Endothelial cell of umbilical vein (primary cell): ENCODE measurements around the gene EP300. TPM values are rescaled to one million over a fixed set of nuclear protein-coding genes. Genes with fewer than 3 reads are reported as not detected.

ENCODE experiments used
- BruUV-seq: library from RNA; stranded (reverse); fragments of 400-500 nt; replicated peaks from 2 replicates; lab custom pipeline; 2021; lab: Mats Ljungman, UMichigan
- CTCF ChIA-PET: fragments of 300-600, 350-600 bp; sonication (Branson Sonifier 250); formaldehyde crosslinking; loops from one replicate; lab custom pipeline; 2021; ENCODE audit warnings: antibody characterized with exemption, inconsistent platforms; lab: Charles Lee
- POLR2A ChIA-PET: fragments of 300-600, 350-600 bp; sonication (Branson Sonifier 250); formaldehyde crosslinking; loops from one replicate; lab custom pipeline; 2021; ENCODE audit warnings: antibody characterized with exemption, inconsistent platforms; lab: Charles Lee
- DNase-seq: peaks from one replicate; pipeline ENCODE4 v3.0.0-alpha.2; 2011; ENCODE audit warnings: low read depth, low spot score
- FAIRE-seq: peaks from 2 replicates; lab custom pipeline; 2011; peaks lifted over from hg19 to GRCh38; lab: Jason Lieb, UNC
- H2AFZ ChIP-seq: 2 replicates; pipeline ENCODE4 v1.6.0; 2012; ENCODE audit warnings: low read depth, low read length, control low read depth, inconsistent platforms
- H3K27ac ChIP-seq: 2 replicates; pipeline ENCODE4 v1.5.1; 2011; ENCODE audit warnings: low read depth, mild to moderate bottlenecking, control low read depth, low read length, moderate library complexity; ENCODE audit not compliant: insufficient read depth
- H3K27me3 ChIP-seq, 2 experiments: 2 replicates each; pipeline versions ENCODE4 v1.6.0 to v1.6.1; 2011; ENCODE audit warnings: low read length in 2 of 2, mixed read lengths in 1 of 2; ENCODE audit not compliant: control insufficient read depth in 2 of 2, insufficient read depth in 2 of 2
- H3K36me3 ChIP-seq, 2 experiments: 2 replicates in 1 of 2; 3 replicates in 1 of 2; pipeline ENCODE4 v1.5.1; 2011; ENCODE audit warnings: low read length in 2 of 2, mild to moderate bottlenecking in 1 of 2, moderate library complexity in 1 of 2; ENCODE audit not compliant: control insufficient read depth in 2 of 2, insufficient read depth in 2 of 2; ENCODE audit errors: extremely low read depth in 1 of 2
- H3K4me1 ChIP-seq: 3 replicates; pipeline ENCODE4 v1.5.1; 2011; ENCODE audit warnings: mild to moderate bottlenecking, low read length; ENCODE audit not compliant: control insufficient read depth, insufficient read depth; ENCODE audit errors: extremely low read depth
- H3K4me2 ChIP-seq: 2 replicates; pipeline ENCODE4 v1.6.1; 2011; ENCODE audit warnings: low read length, control low read depth, mixed read lengths; ENCODE audit not compliant: insufficient read depth
- H3K4me3 ChIP-seq, 3 experiments: fragments of 200-600 bp in 1 of 3; sonication (generic), shearing (Covaris generic) in 1 of 3; replicated peaks in 1 of 3; 2 replicates each; pipeline ENCODE4 v1.5.1; 2011 to 2016; ENCODE audit warnings: control low read depth in 3 of 3, low read length in 3 of 3, mild to moderate bottlenecking in 2 of 3, inconsistent platforms in 1 of 3, low read depth in 1 of 3, moderate library complexity in 1 of 3; ENCODE audit not compliant: insufficient read depth in 1 of 3
- H3K79me2 ChIP-seq: 2 replicates; pipeline ENCODE4 v1.6.0; 2012; ENCODE audit warnings: low read length, inconsistent platforms; ENCODE audit not compliant: control insufficient read depth, insufficient read depth
- H3K9ac ChIP-seq: replicated peaks from 2 replicates; pipeline ENCODE3; 2011; ENCODE audit warnings: low read length, control low read depth; ENCODE audit not compliant: insufficient read depth; ENCODE audit errors: extremely low read depth
- H3K9me1 ChIP-seq: replicated peaks from 3 replicates; pipeline ENCODE4 v1.6.0; 2011; ENCODE audit warnings: mild to moderate bottlenecking, low read length; ENCODE audit not compliant: control insufficient read depth, insufficient read depth; ENCODE audit errors: extremely low read depth
- H3K9me3 ChIP-seq: replicated peaks from 2 replicates; pipeline ENCODE4 v1.5.1; 2012; ENCODE audit warnings: low read length, inconsistent platforms; ENCODE audit not compliant: control insufficient read depth, insufficient read depth
- H4K20me1 ChIP-seq: replicated peaks from 2 replicates; pipeline ENCODE3; 2011; ENCODE audit warnings: mild to moderate bottlenecking, low read length; ENCODE audit not compliant: control insufficient read depth, insufficient read depth; ENCODE audit errors: extremely low read depth
- CTCF ChIP-seq, 2 donors: IDR thresholded peaks; 1 replicate in 1 of 2; 2 replicates in 1 of 2; pipeline ENCODE4 v1.5.1; 2011; ENCODE audit warnings: low read length in 2 of 2, mild to moderate bottlenecking in 2 of 2, moderate library complexity in 2 of 2, control low read depth in 1 of 2, inconsistent platforms in 1 of 2, low read depth in 1 of 2; ENCODE audit not compliant: insufficient read depth in 1 of 2; ENCODE audit errors: extremely low read depth in 1 of 2
- EZH2 ChIP-seq: IDR thresholded peaks from 2 replicates; pipeline ENCODE4 v1.6.1; 2012; ENCODE audit warnings: borderline replicate concordance, low read depth, mild to moderate bottlenecking, moderate library complexity, low read length, inconsistent platforms; ENCODE audit not compliant: severe bottlenecking
- FOS ChIP-seq: IDR thresholded peaks from 2 replicates; pipeline ENCODE4 v1.6.1; 2011; ENCODE audit warnings: mild to moderate bottlenecking, low read length, moderate library complexity, borderline replicate concordance; ENCODE audit not compliant: insufficient read depth
- GATA2 ChIP-seq: IDR thresholded peaks from 2 replicates; pipeline ENCODE4 v1.7.0; 2011; ENCODE audit warnings: low read depth, mild to moderate bottlenecking, moderate library complexity, mixed read lengths, low read length; ENCODE audit not compliant: insufficient read length, insufficient read depth
- JUN ChIP-seq: IDR thresholded peaks from 2 replicates; pipeline ENCODE4 v1.6.1; 2011; ENCODE audit warnings: borderline replicate concordance, low read depth; ENCODE audit not compliant: insufficient read length, insufficient read depth
- MAX ChIP-seq: IDR thresholded peaks from 2 replicates; pipeline ENCODE4 v1.6.1; 2011; ENCODE audit not compliant: insufficient read depth, insufficient read length
- MYC ChIP-seq: IDR thresholded peaks from one replicate; pipeline ENCODE4 v1.6.1; 2011; ENCODE audit warnings: mild to moderate bottlenecking, low read depth, low read length
- POLR2A ChIP-seq: IDR thresholded peaks from 2 replicates; pipeline ENCODE4 v1.6.1; 2012; ENCODE audit warnings: low read depth, mild to moderate bottlenecking, control low read depth, low read length
- POLR2AphosphoS5 ChIP-seq: IDR thresholded peaks from 2 replicates; pipeline ENCODE4 v1.6.1; 2012; ENCODE audit warnings: low read depth, mild to moderate bottlenecking, control low read depth, low read length, moderate library complexity; ENCODE audit not compliant: insufficient read depth
- dilution Hi-C: fragments of 300-500 bp; cut with MboI; formaldehyde crosslinking; loops from one replicate; pipeline ENCODE4 v1.15.0; 2019; ENCODE audit warnings: low sequenced_read_pairs; ENCODE audit not compliant: extremely low pct_ligation_motif_present
- intact Hi-C: fragments of 100-400 bp; cut with micrococcal nuclease; formaldehyde crosslinking; loops from one replicate; pipeline ENCODE4 v1.10.0; 2022
- polyA plus RNA-seq, 4 experiments: library from polyadenylated mRNA; depleted of rRNA in 3 of 4; stranded (reverse) in 3 of 4; unstranded in 1 of 4; fragments of >200 nt; gene quantifications; 2 replicates each; pipeline versions ENCODE4 v1.2.1 to v1.2.3, GENCODE V29; 2011 to 2012; ENCODE audit warnings: missing spikeins in 1 of 4
- total RNA-seq: library from RNA; stranded (reverse); gene quantifications from 2 replicates; pipeline ENCODE4 v1.2.3, GENCODE V29; 2021

Gene EP300
- total and polyA plus RNA-seq, 2 donors (not counting 3 experiments of a cell fraction or from before 2014, with no cell fraction given): 24.4 to 63.0 TPM

- no peaks in the 10 kb centered on the region for H3K79me2 ChIP-seq
- no peak overlapping the region for H3K9ac ChIP-seq
- no peaks in the 10 kb centered on the region for H3K9me1 ChIP-seq
- DNase-seq (no peak), FAIRE-seq (no peak)
- dilution Hi-C loops: no loop called here
- POLR2A ChIA-PET: no interaction called here
- no peak overlapping the region for H2AFZ ChIP-seq
- H3K9me3 ChIP-seq: no peaks in the 10 kb centered on the region
- H3K4me3 ChIP-seq: no peak overlapping the region
- CTCF ChIA-PET: interaction anchor here (1.2 to 2.0 kb wide), 3 partner anchors 9 to 49 kb away, joined by 3 to 5 read pairs (median 3); no protein-coding TSS in a partner anchor
- no peak for TF ChIP-seq FOS
- TF ChIP-seq EZH2: no peak
- no peak for TF ChIP-seq MAX
- TF ChIP-seq POLR2AphosphoS5: no peak
- no peak for TF ChIP-seq CTCF (IDR thresholded peaks at IDR 0.05; ENCODE audit: extremely low read depth in 1 of 2, insufficient read depth in 1 of 2, low read depth in 1 of 2, low read length in 2 of 2)
- no peak for TF ChIP-seq POLR2A
- TF ChIP-seq GATA2: no peak
- no peak for TF ChIP-seq JUN
- no peak for TF ChIP-seq MYC
- no TSS peak for BruUV-seq
- peaks cover 0 to 4% of the 10 kb centered on the region in 2 experiments for H3K27me3 ChIP-seq
- no peak overlapping the region for H3K4me2 ChIP-seq
- intact Hi-C loops: no loop called here
- H4K20me1 ChIP-seq: no peaks in the 10 kb centered on the region
- H3K27ac ChIP-seq: no peak overlapping the region
- no peaks in the 10 kb centered on the region for H3K4me1 ChIP-seq
- no peaks in the 10 kb centered on the region for H3K36me3 ChIP-seq
Observed at GRCh38 chr22:41078931-41079330, 13.5 kb upstream of the EP300 start.
